SK-N-SH (cell line): ENCODE data around the gene DUSP9.

Source experiments
- CHD2 ChIP-seq: fragments of 150-350 bp; IDR thresholded peaks from 2 replicates; pipeline ENCODE4 v1.6.1; 2018; ENCODE audit warnings: low read length; ENCODE audit not compliant: partially characterized antibody
- GATA2 ChIP-seq: sonication (generic); formaldehyde crosslinking; IDR thresholded peaks from 2 replicates; pipeline ENCODE4 v1.5.0; 2020; ENCODE audit warnings: mild to moderate bottlenecking, missing genetic modification reagents
- MXI1 ChIP-seq: IDR thresholded peaks from 2 replicates; pipeline ENCODE4 v1.6.1; 2012; ENCODE audit warnings: mild to moderate bottlenecking, low read depth, low read length, improper control_type of control experiment
- RCOR1 ChIP-seq: fragments of 150-350 bp; IDR thresholded peaks from 2 replicates; pipeline ENCODE4 v1.6.1; 2017; ENCODE audit warnings: antibody characterized with exemption, low read length
- REST ChIP-seq: IDR thresholded peaks from 2 replicates; pipeline ENCODE4 v1.6.1; 2012; ENCODE audit warnings: mild to moderate bottlenecking, low read depth, low read length, moderate library complexity
- RFX5 ChIP-seq: IDR thresholded peaks from 2 replicates; pipeline ENCODE4 v1.6.1; 2012; ENCODE audit warnings: mild to moderate bottlenecking, improper control_type of control experiment, low read length
- SIN3A ChIP-seq: IDR thresholded peaks from 2 replicates; pipeline ENCODE4 v1.6.1; 2012; ENCODE audit warnings: low read depth, mild to moderate bottlenecking, low read length, moderate library complexity, borderline replicate concordance
- TF ChIP-seq, protein P1 (sequence below): fragments of 200-600 bp; sonication (generic); IDR thresholded peaks from 2 replicates; pipeline ENCODE4 v1.6.1; 2017; ENCODE audit warnings: antibody characterized with exemption, mild to moderate bottlenecking, moderate library complexity
- TF ChIP-seq, protein P2 (sequence below): fragments of 150-350 bp; IDR thresholded peaks from 2 replicates; pipeline ENCODE4 v1.6.1; 2017; ENCODE audit warnings: antibody characterized with exemption, low read length, low read depth, borderline replicate concordance

GRCh38 chrX:153622661-153623309 lies 24.2 kb upstream of the DUSP9 start:
- TF ChIP-seq SIN3A = no peak
- no peak for TF ChIP-seq MXI1
- TF ChIP-seq RCOR1 = no peak
- TF ChIP-seq, protein P1, sequence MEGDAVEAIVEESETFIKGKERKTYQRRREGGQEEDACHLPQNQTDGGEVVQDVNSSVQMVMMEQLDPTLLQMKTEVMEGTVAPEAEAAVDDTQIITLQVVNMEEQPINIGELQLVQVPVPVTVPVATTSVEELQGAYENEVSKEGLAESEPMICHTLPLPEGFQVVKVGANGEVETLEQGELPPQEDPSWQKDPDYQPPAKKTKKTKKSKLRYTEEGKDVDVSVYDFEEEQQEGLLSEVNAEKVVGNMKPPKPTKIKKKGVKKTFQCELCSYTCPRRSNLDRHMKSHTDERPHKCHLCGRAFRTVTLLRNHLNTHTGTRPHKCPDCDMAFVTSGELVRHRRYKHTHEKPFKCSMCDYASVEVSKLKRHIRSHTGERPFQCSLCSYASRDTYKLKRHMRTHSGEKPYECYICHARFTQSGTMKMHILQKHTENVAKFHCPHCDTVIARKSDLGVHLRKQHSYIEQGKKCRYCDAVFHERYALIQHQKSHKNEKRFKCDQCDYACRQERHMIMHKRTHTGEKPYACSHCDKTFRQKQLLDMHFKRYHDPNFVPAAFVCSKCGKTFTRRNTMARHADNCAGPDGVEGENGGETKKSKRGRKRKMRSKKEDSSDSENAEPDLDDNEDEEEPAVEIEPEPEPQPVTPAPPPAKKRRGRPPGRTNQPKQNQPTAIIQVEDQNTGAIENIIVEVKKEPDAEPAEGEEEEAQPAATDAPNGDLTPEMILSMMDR = no peak
- TF ChIP-seq RFX5 = no peak
- TF ChIP-seq CHD2 = no peak
- TF ChIP-seq GATA2 (CRISPR knock-in tag) = no peak
- TF ChIP-seq, protein P2, sequence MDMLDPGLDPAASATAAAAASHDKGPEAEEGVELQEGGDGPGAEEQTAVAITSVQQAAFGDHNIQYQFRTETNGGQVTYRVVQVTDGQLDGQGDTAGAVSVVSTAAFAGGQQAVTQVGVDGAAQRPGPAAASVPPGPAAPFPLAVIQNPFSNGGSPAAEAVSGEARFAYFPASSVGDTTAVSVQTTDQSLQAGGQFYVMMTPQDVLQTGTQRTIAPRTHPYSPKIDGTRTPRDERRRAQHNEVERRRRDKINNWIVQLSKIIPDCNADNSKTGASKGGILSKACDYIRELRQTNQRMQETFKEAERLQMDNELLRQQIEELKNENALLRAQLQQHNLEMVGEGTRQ = no peak
- TF ChIP-seq REST = no peak
